NCI-H128 (cell line): ENCODE data around the gene ZBTB49.
"Not testable (repeated sequence)": the region's sequence is repeated elsewhere in the genome, so short reads cannot be mapped to it uniquely, and the experiment has no call there.

ENCODE experiments used
- DNase-seq: peaks from one replicate; lab custom pipeline; 2025; ENCODE audit not compliant: unreplicated experiment; lab: John Stamatoyannopoulos, UW

Gene ZBTB49, protein sequence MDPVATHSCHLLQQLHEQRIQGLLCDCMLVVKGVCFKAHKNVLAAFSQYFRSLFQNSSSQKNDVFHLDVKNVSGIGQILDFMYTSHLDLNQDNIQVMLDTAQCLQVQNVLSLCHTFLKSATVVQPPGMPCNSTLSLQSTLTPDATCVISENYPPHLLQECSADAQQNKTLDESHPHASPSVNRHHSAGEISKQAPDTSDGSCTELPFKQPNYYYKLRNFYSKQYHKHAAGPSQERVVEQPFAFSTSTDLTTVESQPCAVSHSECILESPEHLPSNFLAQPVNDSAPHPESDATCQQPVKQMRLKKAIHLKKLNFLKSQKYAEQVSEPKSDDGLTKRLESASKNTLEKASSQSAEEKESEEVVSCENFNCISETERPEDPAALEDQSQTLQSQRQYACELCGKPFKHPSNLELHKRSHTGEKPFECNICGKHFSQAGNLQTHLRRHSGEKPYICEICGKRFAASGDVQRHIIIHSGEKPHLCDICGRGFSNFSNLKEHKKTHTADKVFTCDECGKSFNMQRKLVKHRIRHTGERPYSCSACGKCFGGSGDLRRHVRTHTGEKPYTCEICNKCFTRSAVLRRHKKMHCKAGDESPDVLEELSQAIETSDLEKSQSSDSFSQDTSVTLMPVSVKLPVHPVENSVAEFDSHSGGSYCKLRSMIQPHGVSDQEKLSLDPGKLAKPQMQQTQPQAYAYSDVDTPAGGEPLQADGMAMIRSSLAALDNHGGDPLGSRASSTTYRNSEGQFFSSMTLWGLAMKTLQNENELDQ

DNA sequence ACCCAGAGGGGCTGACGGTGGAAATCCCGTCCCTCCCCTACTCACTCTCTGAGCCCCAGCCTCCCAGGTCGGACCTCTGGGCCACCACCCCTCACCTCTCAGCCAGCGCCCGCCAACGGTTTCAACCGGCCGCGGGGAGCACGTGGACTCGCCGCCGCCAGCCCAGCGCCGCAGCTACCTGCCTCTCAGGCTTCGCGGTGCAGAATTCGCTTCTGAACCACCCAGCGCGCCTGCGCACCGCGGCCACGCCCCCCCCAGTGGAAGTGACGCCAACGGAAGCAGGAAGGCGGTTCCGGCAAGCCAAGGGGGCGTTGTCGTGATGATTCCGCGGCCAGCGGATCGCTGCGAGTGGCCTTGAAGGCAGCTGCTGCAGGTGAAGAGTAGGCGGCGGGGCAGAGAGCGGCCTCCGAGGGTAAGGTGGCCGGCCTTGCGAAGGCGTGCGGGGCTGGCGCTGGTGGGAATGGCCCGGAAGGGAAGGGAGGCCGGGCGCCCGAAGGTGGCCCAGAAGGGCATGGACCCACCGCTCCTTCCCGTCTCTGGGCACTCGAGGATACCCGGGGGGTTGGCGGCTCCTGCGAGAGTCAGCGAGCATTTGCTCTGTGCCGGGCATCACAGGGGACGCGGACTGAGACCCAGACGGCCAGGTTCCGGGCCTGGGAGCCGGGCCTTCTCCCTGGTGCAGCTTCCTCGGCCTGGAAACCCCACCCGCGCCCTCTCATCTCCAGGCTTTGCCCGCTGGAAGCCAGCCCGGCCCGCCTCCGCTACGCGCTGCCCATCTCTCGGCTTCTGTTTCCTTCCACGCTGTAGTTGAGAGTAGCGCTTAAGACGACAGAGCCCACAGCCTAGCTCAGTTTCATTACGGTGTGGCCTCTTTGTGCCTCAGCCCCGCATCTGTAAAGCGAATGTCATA, at the start of gene ZBTB49, which contains the start of gene LYAR:
Gene ZBTB49 (plus strand): TSS at position 311 of the 910 bp plus-strand sequence. CDS start 9,695 bp downstream, outside the sequence.
Gene LYAR (minus strand): TSS at position 214 of the 910 bp plus-strand sequence. CDS start 6,412 bp downstream, outside the sequence.
- DNase-seq: peak; percentile 75

- no peak for DNase-seq
Measured at GRCh38 chr4:4245172-4245571, 44.9 kb upstream of the ZBTB49 start.

DNA sequence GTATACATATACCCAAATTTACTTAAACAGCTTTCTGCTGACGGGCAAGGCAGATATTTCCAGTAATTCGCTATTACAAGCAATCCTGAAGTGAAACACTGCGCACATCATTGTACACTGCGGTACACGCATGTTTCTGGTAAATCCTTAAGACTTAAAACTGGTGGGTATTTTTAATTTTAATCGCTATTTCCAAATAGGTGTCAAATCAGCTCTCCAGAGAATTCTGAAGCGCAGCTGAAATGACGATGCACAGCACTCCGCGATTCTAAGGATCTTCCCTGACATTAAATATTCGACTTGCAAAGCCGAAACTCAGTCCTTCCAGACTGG, 42.4 kb upstream of the ZBTB49 start:
- DNase-seq: no peak

DNA sequence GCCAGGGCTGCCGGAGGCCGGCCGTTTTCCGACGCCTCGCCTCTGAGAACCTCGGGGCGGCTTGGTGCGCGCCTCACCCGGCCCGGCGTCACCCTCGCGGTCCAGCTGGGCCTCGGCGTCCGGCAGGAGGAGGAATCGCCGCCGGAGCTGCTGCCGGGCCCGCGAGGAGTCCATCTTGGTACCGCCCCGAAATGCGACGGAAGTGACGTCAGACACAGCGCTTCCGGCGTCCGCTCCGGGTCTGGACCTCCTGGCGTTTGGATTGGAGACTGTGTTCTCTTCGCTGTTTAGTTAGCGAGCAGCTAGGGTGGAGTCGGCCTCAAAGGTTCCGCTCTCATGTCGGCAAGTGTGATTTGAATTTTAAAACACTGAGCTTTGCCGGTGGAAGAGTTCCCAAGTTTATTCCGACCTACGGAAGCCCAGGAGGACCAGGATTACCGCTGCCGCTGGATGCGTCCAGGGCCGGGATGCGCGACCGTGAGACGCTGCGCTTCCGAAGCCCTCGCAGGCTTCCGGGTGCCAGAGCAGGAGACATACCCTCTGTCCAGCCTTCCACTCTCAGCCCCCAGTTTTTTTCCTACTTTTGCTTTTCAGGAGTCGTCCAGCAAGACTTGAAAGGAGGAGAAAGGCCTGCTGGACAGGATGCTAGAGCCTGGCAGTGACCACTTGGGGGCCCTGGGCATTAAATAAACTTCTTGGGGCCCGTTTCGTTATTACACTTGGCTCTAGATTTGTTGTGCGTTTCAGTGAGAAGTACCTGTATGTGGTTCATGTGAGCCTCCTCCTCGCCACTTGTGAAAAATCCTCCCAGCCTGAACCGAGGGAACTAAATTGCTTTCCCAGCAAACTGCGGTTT, 41.8 kb upstream of the ZBTB49 start, which contains the start of gene TMEM128:
Gene TMEM128 (minus strand): TSS at position 195 of the 856 bp plus-strand sequence. CDS start 21 bp downstream, at position 174.
- peak; percentile 56 for DNase-seq

DNA sequence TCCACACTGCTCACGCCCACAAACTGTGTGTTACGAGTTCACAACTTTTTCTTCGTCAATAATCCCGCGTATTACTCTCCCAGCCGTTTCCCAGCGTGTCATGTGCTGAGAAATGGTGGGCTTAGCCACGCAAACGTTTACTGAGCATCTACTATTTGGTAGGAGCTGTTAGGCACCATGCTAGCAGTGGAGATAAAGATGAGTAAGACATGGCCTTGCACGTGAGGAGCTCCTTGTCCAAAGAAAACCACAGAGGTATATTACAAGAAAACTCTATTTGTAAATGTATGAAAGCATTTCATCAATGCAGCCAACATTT, 41.2 kb upstream of the ZBTB49 start:
- no peak for DNase-seq

- DNase-seq: not testable (repeated sequence)
Measured at GRCh38 chr4:4249342-4249741, 40.7 kb upstream of the ZBTB49 start.

DNA sequence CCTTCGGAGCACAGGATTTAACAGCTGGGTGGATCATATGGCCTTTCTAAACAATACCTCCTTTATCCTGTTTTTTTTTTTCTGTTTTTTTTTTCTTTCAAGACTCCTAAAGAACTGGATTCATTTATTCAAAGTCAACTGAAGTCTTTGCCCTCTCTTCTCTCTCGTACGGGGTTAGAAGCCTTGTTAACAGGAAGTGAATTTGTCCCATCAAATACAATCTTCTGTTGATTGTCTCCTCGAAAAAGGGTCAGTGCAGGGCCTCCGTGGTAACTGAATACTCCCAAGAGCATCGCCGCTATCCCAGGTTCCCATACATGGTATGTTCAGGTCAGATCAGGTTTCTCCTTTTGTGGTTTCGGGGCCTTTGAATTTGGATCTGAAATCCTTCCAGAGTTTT, 40.2 kb upstream of the ZBTB49 start:
- DNase-seq: no peak

DNA sequence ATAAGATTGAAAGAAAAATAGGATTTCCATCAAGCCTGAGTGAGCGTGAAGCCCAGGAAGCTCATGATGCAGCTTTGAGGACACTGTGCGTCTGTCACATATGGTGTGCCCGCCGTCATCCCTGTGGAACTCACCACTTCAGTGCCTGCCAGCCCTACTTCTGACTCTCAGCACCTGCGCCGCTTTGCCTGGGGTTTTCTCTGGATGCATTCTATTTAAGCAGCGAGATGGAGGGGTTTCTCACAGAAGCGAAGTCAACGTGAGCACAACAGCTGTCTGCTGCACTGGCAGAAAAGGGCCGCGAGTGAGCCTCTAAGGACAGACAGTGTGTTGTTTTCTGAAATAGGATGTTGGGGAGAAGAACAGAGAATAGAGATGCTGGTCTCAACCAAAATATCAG, 35.9 kb upstream of the ZBTB49 start:
- DNase-seq: no peak

- DNase-seq: no peak
Measured at GRCh38 chr4:4254666-4255065, 35.4 kb upstream of the ZBTB49 start.

- no peak for DNase-seq
Measured at GRCh38 chr4:4256799-4257198, 33.3 kb upstream of the ZBTB49 start.

- DNase-seq: not testable (repeated sequence)
Measured at GRCh38 chr4:4257705-4258104, 32.3 kb upstream of the ZBTB49 start.

DNA sequence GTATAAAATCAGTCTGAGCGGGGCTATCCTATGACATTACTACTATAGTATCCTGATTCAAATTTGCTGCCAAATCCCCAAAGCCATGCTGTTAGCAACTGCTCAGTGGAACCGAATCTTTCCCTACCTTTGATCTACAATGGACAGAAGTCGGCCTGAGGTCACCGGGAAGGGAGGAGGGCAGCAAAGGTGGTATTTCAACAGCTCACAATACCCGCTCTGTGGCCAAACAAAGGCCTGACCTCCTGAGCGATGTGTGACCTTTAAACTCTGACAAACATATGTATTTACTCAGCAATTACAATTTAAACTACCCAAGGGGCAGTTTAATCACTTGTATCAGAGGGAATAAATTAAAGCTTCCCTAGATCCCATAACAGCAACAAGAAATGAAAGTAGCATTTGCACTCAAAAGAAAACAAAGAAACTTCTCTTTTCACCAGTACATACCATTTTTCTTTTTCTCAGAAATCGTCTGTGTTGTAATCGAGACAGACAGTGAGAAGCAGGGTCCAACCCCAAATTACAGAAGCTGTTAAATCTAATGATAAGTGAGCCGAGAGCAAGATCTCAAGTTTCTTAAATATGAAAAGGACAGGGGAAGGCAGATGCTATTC, 30.5 kb upstream of the ZBTB49 start:
- DNase-seq: no peak

GRCh38 chr4:4260185-4260751, 29.8 kb upstream of the ZBTB49 start:
- DNase-seq: no peak

GRCh38 chr4:4267981-4268380, 22.1 kb upstream of the ZBTB49 start:
- no peak for DNase-seq

- no peak for DNase-seq
Measured at GRCh38 chr4:4268776-4269175, 21.3 kb upstream of the ZBTB49 start.

GRCh38 chr4:4269331-4269731, 20.7 kb upstream of the ZBTB49 start:
- no peak for DNase-seq

GRCh38 chr4:4269856-4270255, 20.2 kb upstream of the ZBTB49 start:
- DNase-seq: no peak

DNA sequence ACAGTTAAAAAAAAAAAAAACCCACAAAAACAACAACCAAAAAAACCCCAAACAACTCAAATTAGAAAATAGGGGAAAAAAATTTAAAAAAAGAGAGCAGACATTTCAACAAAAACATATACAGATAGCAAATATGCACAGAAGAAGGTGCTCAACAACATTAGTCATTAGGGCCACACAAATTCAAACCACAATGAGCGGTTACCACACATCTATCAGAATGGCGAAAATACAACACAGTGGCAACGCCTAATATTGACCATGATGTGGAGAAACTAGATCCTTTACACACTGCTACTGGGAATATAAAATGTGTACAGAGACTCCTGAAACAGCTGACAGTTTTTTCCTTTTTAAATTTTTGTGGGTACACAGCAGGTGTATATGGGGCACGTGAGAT, 19.5 kb upstream of the ZBTB49 start:
- DNase-seq: no peak

DNA sequence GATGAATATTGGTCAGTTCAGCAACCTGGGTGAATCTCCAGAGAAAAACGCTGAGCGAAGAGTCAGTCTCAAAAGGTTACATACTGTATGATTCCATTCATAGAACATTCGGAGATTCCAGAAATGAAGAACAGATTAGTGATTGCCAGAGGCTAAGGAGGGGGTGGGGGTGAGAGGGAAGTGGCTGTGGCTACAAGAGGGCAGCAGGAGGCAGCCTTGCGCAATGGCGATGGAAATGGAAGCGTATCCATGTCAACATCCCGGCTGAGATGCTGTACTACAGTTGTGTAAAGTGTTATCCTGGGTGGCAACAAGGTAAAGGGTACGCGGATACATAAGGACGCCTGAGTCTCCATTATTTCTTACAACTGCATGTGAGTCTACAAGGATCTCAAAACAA, 18.1 kb upstream of the ZBTB49 start:
- DNase-seq: no peak

- DNase-seq: no peak
Measured at GRCh38 chr4:4274226-4274625, 15.8 kb upstream of the ZBTB49 start.
